ENCODE measurements around the gene CAMSAP1.

- TF ChIP-seq CTCF (IDR thresholded peaks at IDR 0.05) = no peak
- TF ChIP-seq POLR2A (IDR thresholded peaks at IDR 0.05) = no peak
Observed at GRCh38 chr9:135793221-135794056, 113.9 kb downstream of the CAMSAP1 start.
